GM20431 (cell line): ENCODE data around the gene C12orf43.
"Not testable (repeated sequence)": the region's sequence is repeated elsewhere in the genome, so short reads cannot be mapped to it uniquely, and the experiment has no call there.

Experiments used
- in situ Hi-C: fragments of 300-500 bp; cut with MseI, MboI; formaldehyde crosslinking; loops from one replicate; pipeline ENCODE4 v1.15.0; 2020; ENCODE audit warnings: low sequenced_read_pairs; ENCODE audit not compliant: unreplicated experiment

The C12orf43 gene, protein sequence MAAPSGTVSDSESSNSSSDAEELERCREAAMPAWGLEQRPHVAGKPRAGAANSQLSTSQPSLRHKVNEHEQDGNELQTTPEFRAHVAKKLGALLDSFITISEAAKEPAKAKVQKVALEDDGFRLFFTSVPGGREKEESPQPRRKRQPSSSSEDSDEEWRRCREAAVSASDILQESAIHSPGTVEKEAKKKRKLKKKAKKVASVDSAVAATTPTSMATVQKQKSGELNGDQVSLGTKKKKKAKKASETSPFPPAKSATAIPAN

DNA sequence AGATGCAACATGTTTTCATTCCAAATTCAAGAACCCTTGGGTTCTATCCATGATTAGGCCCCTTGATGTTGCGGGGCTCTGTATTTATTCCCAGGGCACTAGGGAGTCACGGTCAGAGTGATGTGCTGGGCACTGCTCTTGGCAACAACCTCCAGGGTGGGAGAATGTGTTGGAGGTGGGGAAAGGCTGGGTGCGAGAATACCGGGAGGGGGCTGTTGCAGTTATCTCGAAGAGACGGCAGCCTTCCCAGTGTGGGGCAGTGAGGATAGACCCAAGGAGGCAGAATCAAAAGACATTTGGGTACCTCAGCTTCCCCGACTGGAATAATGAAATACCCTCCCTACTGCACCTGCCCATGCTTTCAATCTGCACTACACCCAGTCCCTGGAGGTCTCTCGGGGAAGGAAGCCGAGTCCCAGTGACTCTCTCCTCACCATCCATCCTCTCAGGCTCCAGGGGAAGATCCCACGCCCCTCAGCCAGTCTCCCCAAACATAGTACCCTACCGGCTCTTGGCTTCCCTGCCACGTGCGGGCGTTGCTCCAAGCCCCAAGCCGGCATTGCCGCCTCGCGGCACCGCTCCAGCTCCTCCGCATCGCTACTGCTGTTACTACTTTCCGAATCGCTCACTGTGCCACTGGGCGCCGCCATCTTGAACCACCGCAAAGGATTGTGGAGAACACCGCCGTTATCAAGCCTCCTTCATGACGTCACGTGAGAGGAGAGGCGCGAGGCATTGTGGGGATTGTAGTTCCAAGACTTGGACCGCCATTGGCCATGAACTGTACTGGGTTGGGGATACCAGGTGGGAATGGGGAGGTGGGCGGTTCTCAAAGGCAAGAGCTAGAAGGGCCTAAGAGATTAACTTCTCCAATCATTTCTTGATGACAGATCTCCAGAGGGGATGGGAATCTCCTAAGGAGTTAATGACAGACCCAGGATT is at the start of gene C12orf43:
TSS of gene C12orf43 (minus strand) at position 663 of the 942 bp plus-strand sequence. CDS start at position 650, 13 bp downstream.
- in situ Hi-C loops = no loop called here

DNA sequence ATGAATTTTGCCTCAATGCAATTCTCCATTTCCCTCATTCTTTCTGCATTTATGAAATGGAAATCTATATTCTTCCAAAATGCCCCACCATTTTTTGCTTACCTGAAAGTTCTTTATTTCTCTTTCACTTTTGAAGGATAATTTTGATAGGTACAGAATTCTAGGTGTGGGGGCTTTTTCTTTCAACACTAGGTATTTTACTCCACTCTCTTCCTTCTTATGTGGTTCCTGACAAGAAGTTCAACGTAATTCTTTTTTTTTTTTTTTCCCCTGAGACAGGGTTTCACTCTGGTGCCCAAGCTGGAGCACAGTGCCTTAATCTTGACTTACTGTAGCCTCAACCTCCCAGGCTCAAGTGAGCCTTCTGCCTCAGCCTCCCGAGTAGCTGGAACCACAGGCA is 49.1 kb upstream of the C12orf43 start:
- in situ Hi-C loops = no loop called here

DNA sequence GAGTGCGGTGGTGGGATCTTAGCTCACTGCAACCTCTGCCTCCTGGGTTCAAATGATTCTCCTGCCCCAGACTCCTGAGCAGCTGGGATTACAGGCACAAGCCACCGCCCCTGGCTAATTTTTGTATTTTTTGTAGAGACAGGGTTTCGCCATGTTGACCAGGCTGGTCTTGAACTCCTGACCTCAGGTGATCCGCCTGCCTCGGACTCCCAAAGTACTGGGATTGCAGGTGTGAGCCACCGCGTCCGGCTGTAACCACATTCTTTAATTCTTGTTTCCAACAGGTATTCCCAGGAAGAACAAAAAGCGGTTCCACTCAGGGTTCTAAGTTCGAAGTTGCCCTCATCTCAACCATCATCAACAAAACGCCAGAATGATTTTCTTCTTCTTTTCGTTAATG is 48.3 kb upstream of the C12orf43 start:
- in situ Hi-C loops = not testable (repeated sequence)

DNA sequence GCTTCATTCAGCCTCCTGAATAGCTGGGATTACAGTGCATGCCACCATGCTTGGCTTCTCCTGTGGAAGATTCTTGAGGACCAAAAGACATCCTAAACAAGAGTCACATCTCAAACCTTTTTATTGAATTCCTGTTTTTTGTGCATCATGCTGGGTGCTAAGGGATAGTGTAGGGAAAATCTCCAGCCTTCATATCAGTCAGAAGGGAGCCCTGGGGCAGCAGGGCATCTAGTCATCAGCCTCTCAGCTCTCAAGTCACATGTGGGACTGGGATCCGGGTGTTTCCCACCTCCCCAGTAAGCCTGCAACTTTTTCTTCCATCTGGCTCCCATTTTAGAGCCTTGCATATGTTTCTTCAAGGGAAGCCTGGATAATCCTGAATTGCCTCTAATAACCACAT is 47.8 kb upstream of the C12orf43 start:
- in situ Hi-C loops = no loop called here

DNA sequence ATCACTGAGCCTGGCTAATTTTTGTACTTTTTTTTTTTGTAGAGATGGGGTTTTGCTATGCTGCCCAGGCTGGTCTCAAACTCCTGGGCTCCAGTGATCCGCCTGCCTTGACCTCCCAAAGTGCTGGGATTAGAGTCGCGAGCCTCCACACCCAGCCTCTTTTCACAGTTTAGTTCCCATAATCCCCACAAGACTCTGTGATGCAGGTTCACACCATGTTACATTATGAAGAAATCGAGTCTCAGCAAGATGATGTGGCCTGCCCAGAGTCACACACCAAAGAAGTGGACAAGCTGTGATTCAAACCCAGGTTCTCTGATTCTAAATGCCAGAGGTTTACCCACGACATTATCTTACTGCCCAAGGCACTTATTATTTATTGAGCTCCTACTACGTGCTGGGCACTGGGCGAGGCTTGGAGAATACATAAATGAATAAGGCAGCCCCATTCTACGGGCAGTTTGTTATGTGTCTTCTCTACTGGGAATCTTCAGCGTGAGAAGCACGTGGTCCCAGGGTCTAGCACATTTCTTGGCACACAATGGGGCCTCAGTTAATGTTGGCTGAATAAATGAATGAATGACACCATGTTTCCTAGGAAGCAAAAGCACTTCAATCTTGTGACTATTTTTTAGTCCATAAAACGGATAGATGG is 46.2 kb upstream of the C12orf43 start:
- in situ Hi-C loops = no loop called here

DNA sequence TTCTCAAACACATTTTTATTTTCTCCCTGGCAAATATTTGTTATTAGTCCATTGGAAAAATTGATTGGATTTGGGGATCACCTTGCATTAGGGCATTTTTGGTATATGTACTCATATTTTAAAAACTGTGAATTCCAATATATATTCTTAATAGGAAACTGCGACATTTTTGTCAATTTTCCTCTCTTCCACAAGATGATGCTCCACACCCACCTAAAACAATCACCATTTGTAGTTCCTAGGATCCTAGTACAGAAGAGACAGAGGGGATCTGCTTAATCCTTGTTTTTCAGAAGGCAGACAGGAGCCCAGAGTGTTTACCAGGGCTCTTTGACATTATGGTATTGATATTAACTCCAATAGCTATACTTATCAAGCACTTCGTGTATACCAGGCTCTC is 45.5 kb upstream of the C12orf43 start:
- in situ Hi-C loops = no loop called here

DNA sequence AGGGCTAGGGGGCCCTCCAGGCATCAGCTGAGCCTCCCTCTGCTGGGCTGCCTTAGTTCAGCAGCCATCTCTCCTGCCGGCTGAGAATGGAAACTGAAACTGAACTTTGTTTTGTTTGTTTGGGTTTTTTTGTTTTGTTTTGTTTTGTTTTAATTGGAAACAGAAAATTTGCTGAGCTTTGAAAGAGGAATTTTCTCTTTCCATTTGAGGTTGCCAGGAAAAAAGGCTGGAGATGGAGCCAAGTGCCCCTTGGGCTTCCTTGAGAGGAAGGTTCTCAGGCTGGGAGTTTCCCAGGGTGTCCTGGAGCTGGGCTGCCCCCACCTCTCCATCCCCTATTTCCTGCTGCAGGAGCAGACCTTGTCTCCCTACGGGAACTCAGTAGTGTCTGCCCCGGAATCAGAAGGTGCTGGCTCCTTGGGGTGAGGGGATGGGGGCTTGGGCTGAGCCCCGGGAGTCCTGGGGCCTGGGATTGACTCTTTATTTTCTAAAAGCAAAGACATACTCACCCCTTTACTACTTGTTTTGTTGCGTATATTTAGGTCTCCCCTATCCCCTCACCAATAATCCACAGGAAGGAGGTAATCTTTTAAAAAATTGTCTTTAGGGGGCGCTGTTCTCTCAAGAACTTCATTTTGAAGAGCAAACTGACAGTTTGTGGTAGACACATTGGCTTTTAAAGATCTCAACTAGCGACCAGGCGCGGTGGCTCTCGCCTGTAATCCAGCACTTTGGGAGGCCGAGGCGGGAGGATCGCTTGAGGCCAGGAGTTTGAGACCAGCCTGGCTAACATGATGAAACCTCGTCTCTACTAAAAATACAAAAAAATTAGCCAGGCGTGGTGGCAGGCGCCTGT is 44.1 kb upstream of the C12orf43 start:
- in situ Hi-C loops = no loop called here

DNA sequence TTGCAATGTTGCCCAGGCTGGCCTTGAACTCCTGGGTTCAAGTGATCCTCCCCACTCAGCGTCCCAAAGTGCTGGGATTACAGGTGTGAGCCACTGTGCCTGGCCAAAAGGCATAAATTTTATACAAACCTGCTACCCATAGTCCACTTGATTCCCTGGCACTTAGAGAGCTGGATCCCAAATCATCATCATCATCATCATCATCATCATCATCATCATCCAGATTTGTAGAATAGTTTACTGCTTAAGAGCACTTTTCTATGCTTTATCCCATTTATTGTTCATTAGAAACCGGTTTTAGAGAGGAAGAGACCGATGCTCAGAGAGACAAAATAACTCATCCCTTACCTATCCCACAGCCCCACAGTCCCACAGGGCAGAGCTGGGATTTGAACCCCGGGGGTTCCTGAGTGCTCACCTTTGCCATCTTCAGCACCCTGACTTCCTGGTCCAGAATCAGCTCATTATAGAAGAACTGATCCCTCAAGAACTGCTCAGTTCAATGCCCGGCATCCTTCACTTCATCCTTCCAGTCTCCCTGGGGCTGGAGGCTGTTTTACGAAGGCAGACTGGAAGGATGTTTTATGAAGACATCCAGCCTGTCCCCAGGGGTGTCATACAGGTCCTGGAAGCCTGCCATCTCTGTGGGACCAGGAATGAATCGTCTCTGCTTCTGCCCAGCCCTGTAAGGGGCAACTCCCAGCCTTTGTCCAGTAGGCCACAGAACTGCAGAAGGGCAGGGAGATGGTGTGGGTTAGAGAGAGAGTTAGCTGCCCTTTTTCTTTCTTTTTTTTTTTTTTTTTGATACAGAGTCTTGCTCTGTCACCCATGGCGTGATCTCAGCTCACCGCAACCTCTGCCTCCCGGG is 43.0 kb upstream of the C12orf43 start:
- in situ Hi-C loops = no loop called here

DNA sequence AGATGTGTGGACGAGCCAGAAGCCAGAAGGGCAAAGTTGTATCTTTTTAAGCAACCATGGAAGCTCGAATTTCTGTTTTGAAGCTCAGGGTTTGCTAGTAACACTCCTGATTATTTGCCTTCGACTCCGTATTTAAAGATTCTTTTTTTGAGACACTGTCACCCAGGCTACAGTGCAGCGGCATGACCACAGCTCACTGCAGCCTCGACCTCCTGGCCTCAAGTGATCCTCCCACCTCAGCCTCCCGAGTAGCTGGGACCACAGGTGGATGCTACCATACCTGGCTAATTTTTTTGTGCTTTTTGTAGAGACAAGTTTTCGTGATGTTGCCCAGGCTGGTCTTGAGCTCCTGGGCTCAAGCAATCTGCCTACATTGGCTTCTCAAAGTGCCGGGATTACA is 41.5 kb upstream of the C12orf43 start:
- in situ Hi-C loops = no loop called here

DNA sequence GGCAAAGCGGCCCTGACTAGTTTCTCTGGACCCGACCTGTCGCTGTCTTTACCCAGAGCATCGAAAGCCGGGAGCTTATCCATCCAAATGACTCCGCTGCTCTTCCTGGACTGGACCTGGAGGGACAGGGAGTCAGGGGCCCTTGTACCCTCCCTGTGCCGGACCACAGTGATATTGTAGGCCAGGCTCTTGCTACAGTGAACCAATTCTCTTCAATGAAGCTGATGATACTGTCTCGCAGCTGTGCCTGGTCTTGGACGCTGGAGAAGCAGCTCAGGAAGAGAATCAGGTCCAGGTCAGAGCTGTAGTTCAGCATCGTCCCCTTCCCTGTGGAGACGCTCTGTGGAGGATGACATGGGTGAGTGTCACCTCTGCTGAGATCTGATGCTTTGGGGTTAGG is 37.4 kb upstream of the C12orf43 start:
- in situ Hi-C loops = no loop called here

DNA sequence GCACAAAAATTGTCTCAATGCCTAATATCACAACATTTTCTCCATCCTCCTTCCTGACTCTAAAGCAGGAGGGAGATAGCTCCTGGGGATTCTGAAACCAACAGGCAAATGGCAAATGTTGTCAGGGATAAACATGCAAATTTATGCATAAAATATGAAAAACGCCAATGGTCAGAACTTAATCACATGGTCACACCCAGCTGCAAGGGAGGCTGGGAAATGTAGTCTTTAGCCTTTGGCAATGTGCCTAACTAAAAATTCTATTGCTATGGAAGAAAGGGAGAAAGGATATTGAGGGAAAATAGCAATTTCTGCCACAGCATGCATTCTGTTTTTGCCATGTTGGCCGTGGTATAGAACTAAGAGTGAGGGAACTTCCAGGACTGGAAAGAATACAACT is 34.4 kb upstream of the C12orf43 start:
- in situ Hi-C loops = no loop called here

DNA sequence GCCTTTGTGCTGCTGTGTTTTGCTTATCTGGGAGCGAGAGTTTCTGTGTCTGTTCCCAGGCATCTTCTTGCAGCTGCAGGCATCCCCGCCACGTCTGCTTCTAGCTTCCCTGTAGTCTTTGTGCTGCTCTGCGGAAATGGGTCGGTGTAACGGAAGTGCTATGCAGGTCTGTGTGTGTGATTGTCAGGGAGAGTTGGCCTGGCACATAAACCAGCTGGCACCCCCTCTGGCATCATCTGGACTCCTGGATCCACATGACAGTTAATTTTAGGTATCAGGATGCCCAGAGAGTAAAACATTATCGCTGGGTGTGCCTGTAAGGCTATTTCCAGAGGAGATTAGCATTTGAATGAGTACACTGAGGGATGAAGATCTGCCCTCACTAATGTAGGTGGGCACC is 32.2 kb upstream of the C12orf43 start:
- in situ Hi-C loops = no loop called here

DNA sequence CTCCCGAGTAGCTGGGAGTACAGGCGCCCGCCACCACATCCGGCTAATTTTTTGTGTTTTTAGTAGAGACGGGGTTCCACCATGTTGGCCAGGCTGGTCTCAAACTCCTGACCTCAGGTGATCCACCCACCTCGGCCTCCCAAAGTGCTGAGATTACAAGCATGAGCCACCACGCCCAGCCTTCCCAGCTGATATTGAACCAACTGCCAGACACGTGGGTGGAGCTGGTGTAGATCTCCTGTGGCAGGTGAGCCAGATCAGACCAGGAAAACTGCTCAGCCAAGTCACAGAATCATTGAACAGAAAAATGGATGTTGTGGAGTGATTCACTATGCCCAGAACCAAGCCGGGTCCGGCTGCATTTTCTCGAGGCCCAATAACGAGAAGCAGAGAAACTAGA is 31.1 kb upstream of the C12orf43 start:
- in situ Hi-C loops = not testable (repeated sequence)

DNA sequence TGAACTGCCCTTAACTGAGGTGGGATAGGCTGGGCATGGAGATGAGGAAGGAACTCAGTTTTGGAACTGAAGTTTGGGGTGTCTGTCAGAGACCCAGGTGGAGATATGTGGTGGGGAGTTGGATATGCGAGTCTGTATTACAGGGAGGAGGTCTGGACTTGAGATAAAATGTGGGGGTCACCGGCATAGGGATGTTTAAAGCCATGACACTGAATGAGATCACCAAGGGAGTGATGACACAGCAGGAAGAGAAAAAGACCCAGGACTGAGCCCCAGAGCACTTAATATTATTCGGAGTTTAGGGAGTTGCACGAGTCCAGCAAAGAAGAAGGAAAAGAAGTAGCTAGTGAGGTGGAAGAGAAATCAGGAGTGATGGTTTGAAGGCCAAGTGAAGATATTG is 26.8 kb upstream of the C12orf43 start:
- in situ Hi-C loops = no loop called here

DNA sequence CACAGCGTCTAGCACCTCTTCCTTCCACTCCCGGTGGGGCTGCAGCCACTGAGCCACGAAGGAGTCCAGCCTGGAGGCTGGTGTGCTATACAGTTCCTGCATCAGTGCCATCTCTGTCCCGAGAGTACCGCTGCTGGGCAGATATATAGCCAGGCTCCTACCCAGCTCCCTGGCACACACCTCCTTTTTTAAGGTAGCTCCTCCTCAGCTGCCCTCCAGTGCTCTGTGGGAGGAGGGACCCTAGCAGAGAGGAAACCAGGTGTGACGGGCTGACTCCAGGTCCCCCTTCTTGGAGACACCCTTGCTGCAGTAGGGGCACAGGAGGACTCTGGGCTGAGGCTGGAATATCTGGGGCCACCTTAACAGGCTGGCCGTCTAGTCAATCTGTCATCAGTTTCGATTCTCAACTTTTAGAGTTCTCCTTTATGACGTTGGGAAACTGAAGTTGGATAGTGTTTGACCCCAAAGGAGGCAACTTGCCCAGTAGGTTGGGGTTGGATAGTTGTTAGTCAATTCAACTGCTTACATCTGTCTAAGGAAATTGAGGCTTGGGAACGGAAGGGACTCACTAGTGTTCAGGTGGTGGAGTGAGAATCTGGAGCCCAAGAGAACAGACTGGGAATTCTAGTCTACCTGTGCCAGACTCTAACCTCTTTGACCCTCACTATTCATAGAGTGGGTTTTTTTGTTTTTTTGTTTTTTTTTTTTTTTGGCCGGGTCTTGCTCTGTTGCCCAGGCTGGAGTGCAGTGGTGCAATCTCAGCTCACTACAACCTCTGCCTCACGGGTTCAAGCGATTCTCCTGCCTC is 22.8 kb upstream of the C12orf43 start, which contains the start of gene OASL:
TSS of gene OASL (minus strand) at position 386 of the 808 bp plus-strand sequence. CDS start at position 111, 275 bp downstream.
- in situ Hi-C loops = no loop called here

DNA sequence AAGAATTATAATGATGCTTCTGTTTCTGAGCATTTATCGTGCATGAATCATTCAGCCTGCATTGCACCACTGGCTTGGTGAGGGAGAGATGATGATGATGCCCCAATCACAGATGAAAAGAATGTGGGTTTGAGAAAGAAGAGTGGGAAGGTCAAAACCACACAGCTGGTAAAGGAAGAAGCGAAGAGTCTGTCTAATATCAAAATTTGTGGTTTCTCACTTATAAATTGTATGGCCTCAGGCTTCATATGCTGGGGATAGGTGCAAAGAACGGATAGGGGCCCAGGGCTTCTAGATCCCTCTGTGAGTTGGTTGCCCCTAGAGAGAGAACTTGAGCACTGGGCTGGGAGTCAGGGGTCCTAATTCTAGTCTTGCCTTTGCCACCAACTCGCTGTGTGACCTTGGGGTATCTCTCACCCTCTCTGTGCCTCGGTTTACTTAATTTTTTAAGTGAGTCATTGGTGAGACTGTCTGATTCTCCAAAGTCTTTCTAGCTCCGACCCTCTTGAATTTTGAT is 20.6 kb upstream of the C12orf43 start:
- in situ Hi-C loops = no loop called here

DNA sequence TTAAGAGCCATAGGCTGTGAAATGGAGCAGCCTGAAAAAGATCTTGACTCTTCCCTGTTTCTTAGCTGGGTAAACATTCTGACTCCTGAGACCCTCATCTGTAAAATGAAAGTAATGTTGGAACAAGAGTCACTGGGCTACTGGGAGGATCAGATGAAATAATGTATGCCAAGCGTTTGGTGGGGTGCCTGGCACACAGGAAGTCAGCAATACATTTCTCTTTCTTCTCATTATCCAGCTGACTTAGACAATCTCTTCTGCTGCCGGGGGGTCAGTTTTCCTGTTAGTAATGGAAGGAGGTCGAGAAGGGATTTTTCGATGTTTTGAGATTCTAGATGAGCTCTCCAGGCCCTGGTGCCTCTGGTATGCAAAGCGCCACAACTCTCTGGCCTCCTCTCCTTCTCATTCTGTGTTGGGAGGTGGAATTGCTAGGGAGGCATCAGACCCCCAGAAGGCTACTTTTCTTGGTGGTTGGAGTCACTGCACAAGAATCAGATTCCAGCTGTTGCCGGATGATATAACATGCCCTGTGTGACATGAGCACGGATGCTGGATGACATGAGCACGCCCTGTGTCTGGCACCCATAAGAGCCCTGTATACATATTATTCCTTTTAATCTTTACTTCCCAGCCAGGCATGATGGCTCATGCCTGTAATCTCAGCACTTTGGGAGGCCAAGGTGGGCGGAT is 18.5 kb upstream of the C12orf43 start:
- in situ Hi-C loops = no loop called here
